ENCODE results near the gene EPB41L2.

Gene EPB41L2

GRCh38 chr6:130829333-130829910 lies 233.6 kb downstream of the EPB41L2 start:
- TF ChIP-seq FOXP2 (optimal IDR thresholded peaks at IDR 0.05; ENCODE audit: borderline replicate concordance, extremely low read depth, extremely low read length, insufficient read depth) (no peak), TAF1 (IDR thresholded peaks at IDR 0.05; ENCODE audit: borderline replicate concordance, insufficient read depth, low read length) (no peak), POLR2AphosphoS5 (IDR thresholded peaks at IDR 0.05; ENCODE audit: low read depth, low read length) (no peak), SIN3A (IDR thresholded peaks at IDR 0.05; ENCODE audit: borderline replicate concordance, insufficient read depth, low read length) (no peak)
- TF ChIP-seq, protein P1, sequence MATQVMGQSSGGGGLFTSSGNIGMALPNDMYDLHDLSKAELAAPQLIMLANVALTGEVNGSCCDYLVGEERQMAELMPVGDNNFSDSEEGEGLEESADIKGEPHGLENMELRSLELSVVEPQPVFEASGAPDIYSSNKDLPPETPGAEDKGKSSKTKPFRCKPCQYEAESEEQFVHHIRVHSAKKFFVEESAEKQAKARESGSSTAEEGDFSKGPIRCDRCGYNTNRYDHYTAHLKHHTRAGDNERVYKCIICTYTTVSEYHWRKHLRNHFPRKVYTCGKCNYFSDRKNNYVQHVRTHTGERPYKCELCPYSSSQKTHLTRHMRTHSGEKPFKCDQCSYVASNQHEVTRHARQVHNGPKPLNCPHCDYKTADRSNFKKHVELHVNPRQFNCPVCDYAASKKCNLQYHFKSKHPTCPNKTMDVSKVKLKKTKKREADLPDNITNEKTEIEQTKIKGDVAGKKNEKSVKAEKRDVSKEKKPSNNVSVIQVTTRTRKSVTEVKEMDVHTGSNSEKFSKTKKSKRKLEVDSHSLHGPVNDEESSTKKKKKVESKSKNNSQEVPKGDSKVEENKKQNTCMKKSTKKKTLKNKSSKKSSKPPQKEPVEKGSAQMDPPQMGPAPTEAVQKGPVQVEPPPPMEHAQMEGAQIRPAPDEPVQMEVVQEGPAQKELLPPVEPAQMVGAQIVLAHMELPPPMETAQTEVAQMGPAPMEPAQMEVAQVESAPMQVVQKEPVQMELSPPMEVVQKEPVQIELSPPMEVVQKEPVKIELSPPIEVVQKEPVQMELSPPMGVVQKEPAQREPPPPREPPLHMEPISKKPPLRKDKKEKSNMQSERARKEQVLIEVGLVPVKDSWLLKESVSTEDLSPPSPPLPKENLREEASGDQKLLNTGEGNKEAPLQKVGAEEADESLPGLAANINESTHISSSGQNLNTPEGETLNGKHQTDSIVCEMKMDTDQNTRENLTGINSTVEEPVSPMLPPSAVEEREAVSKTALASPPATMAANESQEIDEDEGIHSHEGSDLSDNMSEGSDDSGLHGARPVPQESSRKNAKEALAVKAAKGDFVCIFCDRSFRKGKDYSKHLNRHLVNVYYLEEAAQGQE (IDR thresholded peaks at IDR 0.05; ENCODE audit: insufficient read depth in 1 of 2, low read depth in 2 of 2, low read length in 2 of 2): no peak

GRCh38 chr6:130827247-130828149 lies 235.5 kb downstream of the EPB41L2 start, which contains the start of gene SMLR1:
Gene SMLR1, plus strand, starts transcription at chr6:130827406. Its CDS starts 8 bp downstream, at chr6:130827414.
- TF ChIP-seq POLR2AphosphoS5 (IDR thresholded peaks at IDR 0.05; ENCODE audit: low read depth, low read length): no peak

GRCh38 chr6:130826442-130827246 lies 236.4 kb downstream of the EPB41L2 start:
- TF ChIP-seq TAF1 (IDR thresholded peaks at IDR 0.05; ENCODE audit: borderline replicate concordance, insufficient read depth, low read length): no peak
- no peak for TF ChIP-seq SIN3A (IDR thresholded peaks at IDR 0.05; ENCODE audit: borderline replicate concordance, insufficient read depth, low read length)
- TF ChIP-seq, protein P1 (IDR thresholded peaks at IDR 0.05; ENCODE audit: insufficient read depth in 1 of 2, low read depth in 2 of 2, low read length in 2 of 2): no peak
- TF ChIP-seq POLR2AphosphoS5 (IDR thresholded peaks at IDR 0.05; ENCODE audit: low read depth, low read length): no peak
- TF ChIP-seq FOXP2 (optimal IDR thresholded peaks at IDR 0.05; ENCODE audit: borderline replicate concordance, extremely low read depth, extremely low read length, insufficient read depth): no peak

DNA sequence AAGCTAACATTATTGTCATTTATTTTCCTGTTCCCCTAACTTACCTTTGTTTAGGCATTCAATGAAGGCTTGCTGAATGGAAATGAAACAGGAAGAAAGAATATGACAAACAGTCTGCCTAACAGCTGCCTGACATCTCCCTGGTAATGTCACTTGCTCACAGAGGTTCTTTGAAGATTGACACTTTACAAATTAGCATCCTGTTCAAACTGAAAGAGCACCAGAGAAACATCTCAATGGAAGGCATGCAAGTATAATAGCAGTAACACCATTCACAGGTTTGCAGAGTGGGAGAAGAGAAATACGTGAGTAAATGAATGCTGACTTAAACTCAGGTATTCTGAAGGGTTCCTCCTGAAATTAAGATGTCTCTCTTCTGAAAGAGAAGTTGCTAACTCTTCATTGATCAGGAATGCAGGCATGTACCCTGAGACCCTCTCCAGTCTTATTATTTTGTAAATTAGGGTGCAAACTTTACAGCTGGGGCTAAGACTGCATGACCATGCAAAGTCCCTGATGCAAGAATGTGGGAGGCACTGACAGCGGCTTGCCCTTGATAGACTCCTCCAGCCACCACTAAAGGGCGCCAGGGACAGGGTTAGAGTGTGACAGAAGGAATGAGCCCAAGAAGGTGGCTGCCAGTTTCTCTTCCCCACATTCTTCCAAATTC lies 237.1 kb downstream of the EPB41L2 start:
- TF ChIP-seq TAF1 (IDR thresholded peaks at IDR 0.05; ENCODE audit: borderline replicate concordance, insufficient read depth, low read length): no peak
- TF ChIP-seq, protein P1 (IDR thresholded peaks at IDR 0.05; ENCODE audit: insufficient read depth in 1 of 2, low read depth in 2 of 2, low read length in 2 of 2): no peak
- TF ChIP-seq SIN3A (IDR thresholded peaks at IDR 0.05; ENCODE audit: borderline replicate concordance, insufficient read depth, low read length): no peak
- no peak for TF ChIP-seq FOXP2 (optimal IDR thresholded peaks at IDR 0.05; ENCODE audit: borderline replicate concordance, extremely low read depth, extremely low read length, insufficient read depth)
- TF ChIP-seq POLR2AphosphoS5 (IDR thresholded peaks at IDR 0.05; ENCODE audit: low read depth, low read length): no peak
